H1 (cell line): ENCODE results near the gene OR5C1.

Source experiments
- EZH2 ChIP-seq: fragments of 200-600 bp; sonication (generic); IDR thresholded peaks from 2 replicates; pipeline ENCODE4 v1.7.1; 2012; ENCODE audit warnings: low read depth, mild to moderate bottlenecking, moderate library complexity, low read length, inconsistent platforms; ENCODE audit not compliant: severe bottlenecking
- TCF12 ChIP-seq: IDR thresholded peaks from 2 replicates; pipeline ENCODE4 v1.6.1; 2011; ENCODE audit warnings: low read depth, mild to moderate bottlenecking, low read length

- TF ChIP-seq EZH2 (no peak), TCF12 (no peak)
Observed at GRCh38 chr9:122814545-122814944, 25.8 kb downstream of the OR5C1 start.
